ENCODE measurements around the gene PARVB.

The PARVB gene

DNA sequence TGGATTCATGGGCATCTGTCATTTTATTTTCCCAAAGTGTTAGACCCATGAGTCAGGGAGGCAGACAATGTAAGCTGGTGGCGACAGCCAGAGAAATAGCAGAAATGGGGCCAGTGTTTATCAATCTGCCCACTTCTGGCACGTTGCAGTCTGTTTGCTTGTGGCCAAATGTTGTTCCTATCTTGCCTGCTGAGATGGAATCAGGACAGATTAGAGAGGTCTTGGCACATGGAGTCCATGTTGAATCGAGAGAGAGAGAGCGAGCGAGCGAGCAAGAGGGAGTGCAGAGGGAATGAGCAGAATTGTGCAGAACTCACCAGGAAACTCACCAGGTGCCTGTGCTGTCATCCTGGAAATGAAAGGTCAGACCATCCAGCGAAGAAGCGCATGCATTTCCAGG, 134.7 kb downstream of the PARVB start:
- TF ChIP-seq CTCF (conservative IDR thresholded peaks at IDR 0.05; ENCODE audit: control insufficient read depth, insufficient read depth, low read depth, low read length), result no peak

GRCh38 chr22:44159221-44159620, 135.1 kb downstream of the PARVB start:
- DNase-seq (ENCODE audit: low read depth), result no peak
- TF ChIP-seq CTCF (conservative IDR thresholded peaks at IDR 0.05; ENCODE audit: control insufficient read depth, insufficient read depth, low read depth, low read length), result no peak
- no peak overlapping the region for H3K4me3 ChIP-seq (ENCODE audit: control insufficient read depth, low read depth, low read length)

More for the DNA sequence above, 134.7 kb downstream of the PARVB start:
- no peak for DNase-seq (ENCODE audit: low read depth)
- H3K4me3 ChIP-seq (ENCODE audit: control insufficient read depth, low read depth, low read length), result no peak overlapping the region

DNA sequence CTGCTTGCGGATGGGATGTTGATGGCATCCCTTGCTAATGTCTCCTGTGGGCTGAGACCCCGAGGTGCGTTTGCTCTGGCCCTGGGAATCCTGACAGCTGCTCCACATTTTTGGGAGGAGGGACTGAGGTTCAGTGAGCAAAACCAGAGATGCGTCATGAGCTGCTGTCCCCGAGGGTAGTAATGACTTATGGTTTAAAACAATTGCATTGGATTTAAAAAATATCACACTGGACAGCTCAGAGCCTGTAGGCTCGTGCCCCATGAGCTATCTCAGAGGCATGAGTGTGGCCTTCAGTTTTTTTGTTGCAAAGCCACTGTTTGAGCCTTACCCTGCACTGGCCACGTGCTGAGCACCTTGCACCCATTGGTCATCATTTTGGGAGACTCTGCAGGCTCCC, 135.7 kb downstream of the PARVB start:
- no peak for TF ChIP-seq CTCF (conservative IDR thresholded peaks at IDR 0.05; ENCODE audit: control insufficient read depth, insufficient read depth, low read depth, low read length)
- peak; percentile 25 for DNase-seq (ENCODE audit: low read depth)
- no peak overlapping the region for H3K4me3 ChIP-seq (ENCODE audit: control insufficient read depth, low read depth, low read length)

DNA sequence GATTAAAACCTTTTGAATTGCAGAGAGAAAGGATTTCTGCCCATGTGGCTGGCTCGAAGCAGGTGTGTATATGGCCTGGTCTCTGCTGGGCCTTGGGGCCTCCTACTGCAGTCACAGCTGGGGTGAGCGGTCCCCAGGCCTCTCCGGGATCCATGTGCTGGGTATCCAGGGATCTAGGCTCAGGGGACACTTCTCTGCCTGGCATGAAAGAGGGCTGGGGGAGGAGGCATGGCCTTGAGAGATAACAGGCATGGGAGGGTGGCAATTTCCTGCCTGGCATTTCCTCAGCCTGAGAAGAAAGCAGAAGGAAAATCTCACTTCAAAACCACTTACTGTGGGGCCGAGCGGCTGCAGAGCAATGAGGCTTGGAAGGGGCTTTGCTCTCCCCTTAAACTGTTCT, 136.3 kb downstream of the PARVB start:
- no peak for DNase-seq (ENCODE audit: low read depth)
- no peak for TF ChIP-seq CTCF (conservative IDR thresholded peaks at IDR 0.05; ENCODE audit: control insufficient read depth, insufficient read depth, low read depth, low read length)
- H3K4me3 ChIP-seq (ENCODE audit: control insufficient read depth, low read depth, low read length), result no peak overlapping the region

DNA sequence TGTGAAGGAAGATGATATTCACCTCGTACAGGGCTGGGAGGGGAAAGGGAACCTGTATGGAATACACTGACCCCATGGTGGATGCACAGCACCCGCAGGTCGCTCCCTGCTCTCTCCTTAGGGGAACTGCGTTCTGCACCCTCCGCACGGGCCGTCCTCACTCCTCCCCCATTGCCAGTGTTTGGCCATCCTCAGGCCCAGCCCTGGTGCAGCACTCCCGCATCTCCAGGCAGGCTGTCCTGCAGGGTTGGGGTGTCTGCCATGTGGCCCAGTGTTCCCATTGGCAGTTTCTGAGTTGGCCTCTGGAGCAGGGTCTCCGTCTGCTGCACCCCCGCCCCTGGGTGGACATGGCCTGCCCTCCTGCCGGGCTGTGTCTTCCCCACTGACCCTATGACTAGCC, 137.6 kb downstream of the PARVB start:
- no peak for DNase-seq (ENCODE audit: low read depth)
- no peak for TF ChIP-seq CTCF (conservative IDR thresholded peaks at IDR 0.05; ENCODE audit: control insufficient read depth, insufficient read depth, low read depth, low read length)

GRCh38 chr22:44162960-44163359, 138.9 kb downstream of the PARVB start:
- TF ChIP-seq CTCF (conservative IDR thresholded peaks at IDR 0.05; ENCODE audit: control insufficient read depth, insufficient read depth, low read depth, low read length), result no peak
- no peak overlapping the region for H3K4me3 ChIP-seq (ENCODE audit: control insufficient read depth, low read depth, low read length)
- DNase-seq (ENCODE audit: low read depth), result no peak

More for the DNA sequence above, 137.6 kb downstream of the PARVB start:
- H3K4me3 ChIP-seq (ENCODE audit: control insufficient read depth, low read depth, low read length), result no peak overlapping the region

GRCh38 chr22:44163536-44163935, 139.4 kb downstream of the PARVB start:
- no peak for DNase-seq (ENCODE audit: low read depth)
- no peak for TF ChIP-seq CTCF (conservative IDR thresholded peaks at IDR 0.05; ENCODE audit: control insufficient read depth, insufficient read depth, low read depth, low read length)
- H3K4me3 ChIP-seq (ENCODE audit: control insufficient read depth, low read depth, low read length), result no peak overlapping the region

All from fibroblast of mammary gland (primary cell).